ENCODE data around the gene IFIT2. TPM values are rescaled to one million over a fixed set of nuclear protein-coding genes. Genes with fewer than 3 reads are reported as not detected.
"Not testable (repeated sequence)": the region's sequence is repeated elsewhere in the genome, so short reads cannot be mapped to it uniquely, and the experiment has no call there.

Gene IFIT2
- total RNA-seq, 6 experiments from 2014 or later, result 8.7 to 14.1 (median 13.0) TPM

DNA sequence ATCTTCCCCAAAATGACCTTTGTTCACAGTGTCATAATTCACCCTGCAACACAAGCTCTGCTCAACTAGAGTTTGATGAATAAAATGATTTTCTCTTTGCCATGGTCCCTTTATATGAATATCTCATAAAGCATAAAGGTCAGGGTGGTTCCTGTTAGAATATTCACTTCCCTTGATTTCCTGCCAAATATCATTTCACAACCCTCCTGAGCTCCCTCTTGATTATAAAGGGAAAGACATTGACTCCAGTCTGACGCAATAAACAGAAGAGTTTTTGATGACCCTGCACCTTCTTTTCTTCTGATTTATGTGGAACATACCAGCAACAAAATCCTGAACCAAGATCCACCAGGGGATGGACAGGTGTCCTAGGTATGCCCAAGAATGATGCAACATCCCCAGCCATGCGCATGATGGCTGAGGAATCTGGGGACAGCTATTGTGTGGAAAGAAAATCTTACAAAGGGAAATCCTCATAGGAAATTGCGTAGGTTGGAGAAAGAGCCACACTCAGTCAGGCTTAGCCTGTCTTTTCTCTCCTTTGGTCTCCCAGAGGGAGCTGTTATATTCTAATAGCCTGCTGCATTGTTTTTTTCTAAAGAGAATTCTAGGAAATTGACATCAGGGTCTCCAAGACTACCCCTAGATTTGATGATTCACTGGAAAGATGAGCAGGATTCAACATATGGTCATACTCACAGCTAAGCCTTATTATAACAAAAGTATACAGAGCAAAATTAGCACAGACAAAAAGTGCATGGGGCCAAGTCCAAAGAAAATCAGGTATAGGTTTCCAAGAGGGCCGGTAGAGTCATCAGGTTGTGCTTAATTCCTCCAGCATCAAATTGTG, 44.8 kb downstream of the IFIT2 start:
- Mint-ChIP-seq H3K4me1 (ENCODE audit: low read depth) (peaks cover 53% of the 10 kb centered on the region), H3K27ac (no peak overlapping the region), H3K9me3 (peaks cover 4% of the 10 kb centered on the region; the same call in 1 of the 2 replicates), H3K36me3 (ENCODE audit: low read depth) (peaks cover 10% of the 10 kb centered on the region), H3K4me3 (no peak overlapping the region), H3K27me3 (ENCODE audit: insufficient read depth) (no peaks in the 10 kb centered on the region; the same call in 1 of the 2 replicates)
- no peak for DNase-seq
- TF ChIP-seq, protein P1, sequence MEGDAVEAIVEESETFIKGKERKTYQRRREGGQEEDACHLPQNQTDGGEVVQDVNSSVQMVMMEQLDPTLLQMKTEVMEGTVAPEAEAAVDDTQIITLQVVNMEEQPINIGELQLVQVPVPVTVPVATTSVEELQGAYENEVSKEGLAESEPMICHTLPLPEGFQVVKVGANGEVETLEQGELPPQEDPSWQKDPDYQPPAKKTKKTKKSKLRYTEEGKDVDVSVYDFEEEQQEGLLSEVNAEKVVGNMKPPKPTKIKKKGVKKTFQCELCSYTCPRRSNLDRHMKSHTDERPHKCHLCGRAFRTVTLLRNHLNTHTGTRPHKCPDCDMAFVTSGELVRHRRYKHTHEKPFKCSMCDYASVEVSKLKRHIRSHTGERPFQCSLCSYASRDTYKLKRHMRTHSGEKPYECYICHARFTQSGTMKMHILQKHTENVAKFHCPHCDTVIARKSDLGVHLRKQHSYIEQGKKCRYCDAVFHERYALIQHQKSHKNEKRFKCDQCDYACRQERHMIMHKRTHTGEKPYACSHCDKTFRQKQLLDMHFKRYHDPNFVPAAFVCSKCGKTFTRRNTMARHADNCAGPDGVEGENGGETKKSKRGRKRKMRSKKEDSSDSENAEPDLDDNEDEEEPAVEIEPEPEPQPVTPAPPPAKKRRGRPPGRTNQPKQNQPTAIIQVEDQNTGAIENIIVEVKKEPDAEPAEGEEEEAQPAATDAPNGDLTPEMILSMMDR (IDR thresholded peaks at IDR 0.05), result no peak

DNA sequence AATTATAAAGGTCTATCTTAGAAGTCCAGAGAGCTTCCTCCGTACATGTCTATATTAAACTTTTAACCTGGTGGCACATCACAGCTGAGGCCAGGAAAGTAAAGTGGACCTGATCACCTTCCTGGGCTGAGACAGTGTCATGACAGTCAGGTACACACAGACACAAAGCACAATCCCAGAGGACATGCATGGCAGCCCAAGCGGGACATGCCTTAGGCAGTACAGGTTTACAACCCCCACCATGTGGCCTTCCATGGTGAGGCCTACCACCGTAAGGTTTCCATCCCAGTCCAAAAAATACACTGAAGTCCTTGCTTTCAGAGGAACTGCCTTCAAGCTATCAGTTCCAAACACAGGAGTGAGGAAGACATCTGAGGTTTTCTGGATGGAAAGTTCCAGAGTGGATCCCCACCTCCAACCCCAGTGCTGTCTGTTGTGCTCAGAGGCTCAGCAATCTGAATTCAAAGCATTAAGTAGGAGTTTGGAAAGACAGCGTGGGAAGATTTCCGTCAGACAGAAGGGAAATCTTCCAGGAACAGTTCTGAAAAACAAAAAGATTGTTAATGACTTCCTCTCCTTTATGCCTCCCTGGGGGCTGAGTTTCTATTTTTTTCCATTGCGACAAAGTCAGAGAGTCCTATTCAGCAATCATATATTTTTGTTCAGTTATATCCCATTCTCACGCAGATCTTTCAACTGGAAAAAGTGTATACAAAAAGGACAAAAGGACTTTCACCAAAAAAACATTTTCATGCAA, 46.0 kb downstream of the IFIT2 start:
- Mint-ChIP-seq H3K27ac (no peak overlapping the region), H3K4me1 (ENCODE audit: low read depth) (peaks cover 56% of the 10 kb centered on the region), H3K4me3 (no peak overlapping the region)

GRCh38 chr10:89348481-89348880, 46.6 kb downstream of the IFIT2 start:
- no peaks in the 10 kb centered on the region for H3K9me3 Mint-ChIP-seq
- TF ChIP-seq, protein P1 (IDR thresholded peaks at IDR 0.05), result no peak
- no peak overlapping the region for H3K27ac Mint-ChIP-seq
- no peak for DNase-seq
- no peaks in the 10 kb centered on the region; the same call in 1 of the 2 replicates for H3K27me3 Mint-ChIP-seq (ENCODE audit: insufficient read depth)
- peaks cover 56% of the 10 kb centered on the region for H3K4me1 Mint-ChIP-seq (ENCODE audit: low read depth)
- H3K36me3 Mint-ChIP-seq (ENCODE audit: low read depth), result peaks cover 4% of the 10 kb centered on the region; the same call in 1 of the 2 replicates
- no peak overlapping the region for H3K4me3 Mint-ChIP-seq

More for the DNA sequence above, 46.0 kb downstream of the IFIT2 start:
- no peaks in the 10 kb centered on the region for H3K9me3 Mint-ChIP-seq
- TF ChIP-seq, protein P1 (IDR thresholded peaks at IDR 0.05), result no peak
- H3K36me3 Mint-ChIP-seq (ENCODE audit: low read depth), result peaks cover 1% of the 10 kb centered on the region; the same call in 1 of the 2 replicates
- H3K27me3 Mint-ChIP-seq (ENCODE audit: insufficient read depth), result no peaks in the 10 kb centered on the region; the same call in 1 of the 2 replicates
- DNase-seq, result no peak

DNA sequence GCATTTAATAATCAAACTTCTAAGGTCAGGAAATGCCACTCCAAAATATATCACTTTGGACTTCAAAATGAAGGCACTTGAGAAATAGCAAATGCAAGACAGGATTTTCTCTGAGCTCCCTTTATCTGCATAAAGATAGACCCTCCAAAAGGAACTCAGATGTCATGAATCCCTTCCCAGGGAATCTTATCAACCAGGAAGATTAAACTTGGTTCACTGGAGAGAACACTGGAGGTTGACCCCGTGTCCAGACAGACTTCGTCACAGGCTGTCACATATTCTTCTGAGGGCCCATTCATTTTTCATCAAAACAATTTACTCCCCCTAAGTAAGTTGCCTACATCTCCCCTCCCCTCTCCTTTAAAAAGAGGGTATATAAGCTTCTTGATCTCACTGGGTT, 47.1 kb downstream of the IFIT2 start:
- Mint-ChIP-seq H3K4me1 (ENCODE audit: low read depth) (peaks cover 60% of the 10 kb centered on the region), H3K9me3 (no peaks in the 10 kb centered on the region; the same call in 1 of the 2 replicates)
- TF ChIP-seq, protein P1 (IDR thresholded peaks at IDR 0.05), result no peak

DNA sequence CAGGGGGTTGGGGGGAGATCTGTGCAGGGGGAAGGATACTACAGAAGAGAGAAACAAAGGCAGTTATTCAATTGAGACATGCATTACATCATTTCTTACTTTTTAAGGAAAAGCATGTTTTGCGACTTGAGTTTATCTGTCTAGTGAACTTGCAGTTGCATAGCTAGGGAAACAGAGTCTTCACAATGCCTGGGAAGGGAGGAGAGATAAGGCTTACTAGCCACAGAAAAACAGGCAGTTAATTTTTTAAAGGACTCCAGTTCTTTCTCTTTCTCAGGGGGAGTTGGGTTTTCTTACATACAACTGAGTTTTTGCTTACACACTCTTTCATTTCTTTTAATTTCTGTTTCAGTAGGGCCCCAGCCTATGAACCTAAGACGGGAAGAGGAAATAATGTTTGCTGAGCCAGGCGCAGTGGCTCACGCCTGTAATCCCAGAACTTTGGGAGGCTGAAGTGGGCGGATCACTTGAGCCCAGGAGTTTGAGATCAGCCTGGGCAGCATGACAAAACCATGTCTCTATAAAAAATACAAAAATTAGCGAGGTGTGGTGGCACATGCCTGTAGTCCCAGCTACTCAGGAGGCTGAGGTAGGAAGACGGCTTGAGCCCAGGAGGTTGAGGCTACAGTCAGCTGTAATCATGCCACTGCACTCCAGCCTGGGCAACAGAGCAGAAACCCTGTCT, 48.9 kb downstream of the IFIT2 start:
- Mint-ChIP-seq H3K4me3 (peak overlapping the region; percentile 85), H3K4me1 (ENCODE audit: low read depth) (peaks cover 78% of the 10 kb centered on the region), H3K27ac (peak overlapping the region; percentile 99)
- peak; percentile 28 for DNase-seq
- H3K36me3 Mint-ChIP-seq (ENCODE audit: low read depth); H3K27me3 Mint-ChIP-seq (ENCODE audit: insufficient read depth); H3K9me3 Mint-ChIP-seq: not testable (repeated sequence)

More for the DNA sequence above, 47.1 kb downstream of the IFIT2 start:
- Mint-ChIP-seq H3K27ac (no peak overlapping the region), H3K36me3 (ENCODE audit: low read depth) (peaks cover 6% of the 10 kb centered on the region), H3K4me3 (no peak overlapping the region), H3K27me3 (ENCODE audit: insufficient read depth) (no peaks in the 10 kb centered on the region; the same call in 1 of the 2 replicates)
- DNase-seq, result no peak
